Activated CD4-positive, alpha-beta T cell treated with anti-CD3 and anti-CD28 coated beads for 36 hours (primary cell): ENCODE results near the gene ABCB10. TPM values are rescaled to one million over a fixed set of nuclear protein-coding genes. Genes with fewer than 3 reads are reported as not detected.

Source experiments
- ATAC-seq: fragments of 200-7000 bp; cut with Tn5 transposase; one replicate; pipeline ENCODE4 v1.10.0; 2021; ENCODE audit warnings: mild to moderate bottlenecking, moderate library complexity
- CTCF ChIA-PET: fragments of 350-600 bp; sonication (Branson Sonifier 250); formaldehyde crosslinking; loops from one replicate; lab custom pipeline; 2021; ENCODE audit warnings: antibody characterized with exemption; lab: Charles Lee
- POLR2A ChIA-PET: fragments of 350-600 bp; sonication (Branson Sonifier 250); formaldehyde crosslinking; loops from one replicate; lab custom pipeline; 2021; ENCODE audit warnings: antibody characterized with exemption, inconsistent platforms; lab: Charles Lee
- DNase-seq: peaks from one replicate; pipeline ENCODE4 v3.0.0-alpha.2; 2020
- H3K27ac Mint-ChIP-seq: one replicate; pipeline ENCODE4 v1.8.0; 2021; ENCODE audit warnings: mixed read lengths
- H3K27me3 Mint-ChIP-seq: one replicate; pipeline ENCODE4 v1.8.0; 2021; ENCODE audit warnings: mixed read lengths
- H3K36me3 Mint-ChIP-seq: one replicate; pipeline ENCODE4 v1.8.0; 2021; ENCODE audit warnings: low read depth, mixed read lengths
- H3K4me1 Mint-ChIP-seq: one replicate; pipeline ENCODE4 v1.8.0; 2021; ENCODE audit warnings: mixed read lengths
- H3K4me3 Mint-ChIP-seq: one replicate; pipeline ENCODE4 v1.8.0; 2021; ENCODE audit warnings: mild to moderate bottlenecking, moderate library complexity, mixed read lengths
- H3K9me3 Mint-ChIP-seq: one replicate; pipeline ENCODE4 v1.8.0; 2021; ENCODE audit warnings: low read depth, mixed read lengths
- intact Hi-C, 2 experiments: fragments of 100-400 bp; cut with DNase I in 1 of 2; cut with micrococcal nuclease in 1 of 2; formaldehyde crosslinking; loops; one replicate each; pipeline versions ENCODE4 v1.14.2 to v1.15.1; 2022 to 2024; cut with DNase I, micrococcal nuclease
- total RNA-seq, 2 experiments: library from RNA; stranded (reverse); gene quantifications; one replicate each; pipeline ENCODE4 v1.2.3, GENCODE V29; 2021

Gene ABCB10
- total RNA-seq, 2 experiments from 2014 or later = 18.4 to 30.1 TPM

GRCh38 chr1:229471175-229471574, 87.3 kb downstream of the ABCB10 start:
- ChIA-PET CTCF (interaction anchor here (0.6 to 1.6 kb wide), 4 partner anchors 11 to 1284 kb away, joined by 3 to 4 read pairs (median 4); no protein-coding TSS in a partner anchor), POLR2A (no interaction called here)
- Mint-ChIP-seq H3K4me3 (no peak overlapping the region), H3K36me3 (peaks cover 48% of the 10 kb centered on the region), H3K9me3 (no peaks in the 10 kb centered on the region), H3K27ac (no peak overlapping the region), H3K4me1 (no peaks in the 10 kb centered on the region), H3K27me3 (no peaks in the 10 kb centered on the region)
- DNase-seq (no peak), ATAC-seq (no peak)
- intact Hi-C loops = no loop called here

- ChIA-PET POLR2A (no interaction called here), CTCF (interaction anchor here (0.6 to 1.6 kb wide), 5 partner anchors 10 to 1284 kb away, joined by 3 to 4 read pairs (median 3); no protein-coding TSS in a partner anchor)
- Mint-ChIP-seq H3K36me3 (peaks cover 49% of the 10 kb centered on the region), H3K27me3 (no peaks in the 10 kb centered on the region), H3K9me3 (no peaks in the 10 kb centered on the region), H3K4me1 (no peaks in the 10 kb centered on the region), H3K4me3 (no peak overlapping the region), H3K27ac (no peak overlapping the region)
- DNase-seq = no peak
- intact Hi-C loops = no loop called here
- ATAC-seq = no peak
These were observed 88.0 kb downstream of the ABCB10 start for GRCh38 chr1:229470406-229471043.

- Mint-ChIP-seq H3K36me3 (peaks cover 57% of the 10 kb centered on the region), H3K27me3 (no peaks in the 10 kb centered on the region), H3K4me1 (no peaks in the 10 kb centered on the region), H3K4me3 (no peak overlapping the region), H3K27ac (no peak overlapping the region), H3K9me3 (no peaks in the 10 kb centered on the region)
- CTCF ChIA-PET = interaction anchor here (0.9 to 2.5 kb wide), 2 partner anchors 16 to 26 kb away, joined by 3 to 14 read pairs; no protein-coding TSS in a partner anchor
- no peak for ATAC-seq
- DNase-seq = no peak
- POLR2A ChIA-PET = no interaction called here
- intact Hi-C loops = no loop called here
These were observed 91.6 kb downstream of the ABCB10 start for GRCh38 chr1:229466887-229467286.

Other genes starting within 250 kb of the ABCB10 start
- gene CCSAP, start 215.7 kb downstream of the ABCB10 start, total RNA-seq = 1 to 10 TPM; 7.9 to 8.4 TPM
- gene ACTA1, start 124.6 kb downstream of the ABCB10 start, total RNA-seq = not detected
- gene NUP133, start 50.4 kb downstream of the ABCB10 start, total RNA-seq = 10 to 100 TPM; 53.5 to 57.5 TPM
- 10 to 100 TPM; 16.5 to 17.6 TPM for gene TAF5L, start 67.4 kb upstream of the ABCB10 start, total RNA-seq
- 10 to 100 TPM; 13.9 to 16.5 TPM for gene URB2, start 67.5 kb upstream of the ABCB10 start, total RNA-seq